ENCODE results near the gene TP53.

Gene TP53

DNA sequence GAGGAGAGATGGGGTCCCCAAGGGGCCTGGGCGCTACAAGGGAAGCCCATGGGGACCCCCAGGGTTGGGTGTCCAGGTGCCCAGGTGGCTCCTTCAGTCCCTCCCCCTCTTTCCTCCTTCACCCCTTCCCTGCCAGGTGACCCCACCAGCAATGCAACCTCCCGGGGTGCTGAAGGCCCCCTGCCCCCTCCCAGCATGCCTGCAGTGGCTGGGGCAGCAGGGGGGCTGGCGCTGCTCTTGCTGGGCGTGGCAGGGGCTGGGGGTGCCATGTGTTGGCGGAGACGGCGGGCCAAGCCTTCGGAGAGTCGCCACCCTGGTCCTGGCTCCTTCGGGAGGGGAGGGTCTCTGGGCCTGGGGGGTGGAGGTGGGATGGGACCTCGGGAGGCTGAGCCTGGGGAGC, 21.7 kb upstream of the TP53 start:
- Histone ChIP-seq H3K4me3 (ENCODE audit: low read depth in 1 of 2, low read length in 1 of 2) (no peak overlapping the region), H3K27ac (no peak overlapping the region), H3K9me3 (no peaks in the 10 kb centered on the region), H3K36me3 (no peaks in the 10 kb centered on the region), H3K27me3 (peaks cover 90% of the 10 kb centered on the region), H3K4me1 (ENCODE audit: control insufficient read depth in 1 of 2, insufficient read depth in 1 of 2, low read depth in 1 of 2, low read length in 1 of 2) (peaks cover 10 to 11% of the 10 kb centered on the region in 2 experiments)
- TF ChIP-seq, protein P1, sequence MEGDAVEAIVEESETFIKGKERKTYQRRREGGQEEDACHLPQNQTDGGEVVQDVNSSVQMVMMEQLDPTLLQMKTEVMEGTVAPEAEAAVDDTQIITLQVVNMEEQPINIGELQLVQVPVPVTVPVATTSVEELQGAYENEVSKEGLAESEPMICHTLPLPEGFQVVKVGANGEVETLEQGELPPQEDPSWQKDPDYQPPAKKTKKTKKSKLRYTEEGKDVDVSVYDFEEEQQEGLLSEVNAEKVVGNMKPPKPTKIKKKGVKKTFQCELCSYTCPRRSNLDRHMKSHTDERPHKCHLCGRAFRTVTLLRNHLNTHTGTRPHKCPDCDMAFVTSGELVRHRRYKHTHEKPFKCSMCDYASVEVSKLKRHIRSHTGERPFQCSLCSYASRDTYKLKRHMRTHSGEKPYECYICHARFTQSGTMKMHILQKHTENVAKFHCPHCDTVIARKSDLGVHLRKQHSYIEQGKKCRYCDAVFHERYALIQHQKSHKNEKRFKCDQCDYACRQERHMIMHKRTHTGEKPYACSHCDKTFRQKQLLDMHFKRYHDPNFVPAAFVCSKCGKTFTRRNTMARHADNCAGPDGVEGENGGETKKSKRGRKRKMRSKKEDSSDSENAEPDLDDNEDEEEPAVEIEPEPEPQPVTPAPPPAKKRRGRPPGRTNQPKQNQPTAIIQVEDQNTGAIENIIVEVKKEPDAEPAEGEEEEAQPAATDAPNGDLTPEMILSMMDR (IDR thresholded peaks at IDR 0.05): no peak

DNA sequence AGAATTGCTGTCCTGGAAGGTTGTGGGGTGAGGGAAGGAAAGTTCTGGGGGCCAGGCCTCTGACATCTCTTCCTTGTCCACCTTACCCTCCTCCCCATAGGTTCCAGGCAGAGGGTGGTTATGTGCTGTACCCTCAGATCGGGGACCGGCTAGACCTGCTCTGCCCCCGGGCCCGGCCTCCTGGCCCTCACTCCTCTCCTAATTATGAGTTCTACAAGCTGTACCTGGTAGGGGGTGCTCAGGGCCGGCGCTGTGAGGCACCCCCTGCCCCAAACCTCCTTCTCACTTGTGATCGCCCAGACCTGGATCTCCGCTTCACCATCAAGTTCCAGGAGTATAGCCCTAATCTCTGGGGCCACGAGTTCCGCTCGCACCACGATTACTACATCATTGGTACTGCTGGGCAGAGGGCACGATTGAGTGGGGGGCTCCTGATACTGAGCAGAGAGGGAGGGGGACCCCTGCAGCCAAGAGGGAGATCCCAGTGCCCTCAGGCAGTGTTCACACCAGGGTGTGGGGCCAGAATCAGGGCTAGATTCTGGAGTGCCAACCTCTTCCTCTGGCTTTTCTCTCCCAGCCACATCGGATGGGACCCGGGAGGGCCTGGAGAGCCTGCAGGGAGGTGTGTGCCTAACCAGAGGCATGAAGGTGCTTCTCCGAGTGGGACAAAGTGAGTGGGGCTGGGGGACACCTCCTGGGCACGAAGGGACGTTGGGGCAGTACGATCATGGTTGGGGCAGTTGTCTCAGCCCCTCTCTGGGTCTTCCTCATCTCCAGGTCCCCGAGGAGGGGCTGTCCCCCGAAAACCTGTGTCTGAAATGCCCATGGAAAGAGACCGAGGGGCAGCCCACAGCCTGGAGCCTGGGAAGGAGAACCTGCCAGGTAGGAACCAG, 20.8 kb upstream of the TP53 start:
- peaks cover 90% of the 10 kb centered on the region for H3K27me3 ChIP-seq
- peaks cover 3% of the 10 kb centered on the region for H3K36me3 ChIP-seq
- no peaks in the 10 kb centered on the region for H3K9me3 ChIP-seq
- no peak overlapping the region for H3K4me3 ChIP-seq (ENCODE audit: low read depth in 1 of 2, low read length in 1 of 2)
- H3K4me1 ChIP-seq (ENCODE audit: control insufficient read depth in 1 of 2, insufficient read depth in 1 of 2, low read depth in 1 of 2, low read length in 1 of 2): peaks cover 10 to 11% of the 10 kb centered on the region in 2 experiments
- TF ChIP-seq, protein P1 (IDR thresholded peaks at IDR 0.05): no peak
- no peak overlapping the region for H3K27ac ChIP-seq

DNA sequence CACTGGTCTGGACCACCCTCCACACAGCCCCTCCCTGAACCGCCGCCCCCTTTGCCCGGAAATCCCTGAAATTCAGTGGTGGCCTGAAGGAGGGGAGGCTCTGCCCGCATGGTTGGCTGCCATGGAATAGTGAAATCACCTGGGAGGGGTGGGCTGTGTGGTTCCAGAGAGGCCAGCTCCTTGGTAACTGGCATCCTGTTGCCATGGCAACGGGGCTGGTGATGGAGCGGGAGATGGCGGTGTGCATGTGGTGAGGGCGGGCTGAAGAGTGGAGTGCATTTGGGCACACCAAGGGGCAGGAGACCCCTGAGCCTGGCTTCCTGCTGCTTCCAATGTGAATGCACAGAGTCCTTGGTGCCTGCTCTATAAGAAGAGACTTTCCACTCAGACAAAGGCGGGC, 20.2 kb upstream of the TP53 start:
- Histone ChIP-seq H3K4me1 (ENCODE audit: control insufficient read depth in 1 of 2, insufficient read depth in 1 of 2, low read depth in 1 of 2, low read length in 1 of 2) (peaks cover 10 to 11% of the 10 kb centered on the region in 2 experiments), H3K27ac (no peak overlapping the region), H3K4me3 (ENCODE audit: low read depth in 1 of 2, low read length in 1 of 2) (no peak overlapping the region), H3K9me3 (no peaks in the 10 kb centered on the region), H3K27me3 (peaks cover 86% of the 10 kb centered on the region), H3K36me3 (peaks cover 10% of the 10 kb centered on the region)
- TF ChIP-seq, protein P1 (IDR thresholded peaks at IDR 0.05): no peak

DNA sequence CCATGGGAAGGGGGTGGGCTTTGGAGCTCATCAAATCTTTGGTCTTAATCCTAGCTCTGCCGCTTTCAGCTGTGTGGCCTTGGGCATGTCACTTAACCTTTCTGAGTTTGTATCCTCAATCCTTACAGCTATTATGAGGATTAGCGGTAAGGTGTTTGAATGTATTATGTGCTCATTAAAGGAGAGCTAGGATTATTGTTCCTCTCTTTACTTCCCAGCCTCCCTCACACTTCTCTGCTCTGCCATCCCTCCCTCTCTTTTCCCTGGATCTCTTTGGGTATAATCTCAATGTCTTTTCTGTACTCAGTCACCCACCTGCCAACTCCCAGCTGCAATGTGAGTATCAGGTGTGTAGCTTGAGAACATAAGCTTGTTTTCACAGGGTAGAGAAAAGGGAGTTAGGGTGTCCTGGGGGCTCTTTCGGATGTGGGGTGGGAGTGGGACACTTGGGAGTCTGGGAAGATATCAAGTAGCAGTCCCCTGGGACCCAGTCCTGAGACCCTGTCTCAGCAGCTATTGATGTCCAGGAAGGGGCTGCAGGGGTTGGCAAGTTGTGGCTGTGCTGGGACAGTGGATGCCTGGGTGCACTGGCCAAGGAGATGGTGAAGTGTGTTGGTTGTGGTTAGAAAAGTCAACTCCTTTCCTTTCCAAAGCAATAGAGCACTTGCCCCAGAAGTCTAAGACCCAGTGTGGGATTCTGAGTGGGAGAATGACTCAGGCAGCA, 19.5 kb upstream of the TP53 start:
- H3K4me3 ChIP-seq (ENCODE audit: low read depth in 1 of 2, low read length in 1 of 2): no peak overlapping the region
- no peak overlapping the region for H3K27ac ChIP-seq
- H3K27me3 ChIP-seq: peaks cover 80% of the 10 kb centered on the region
- H3K9me3 ChIP-seq: no peaks in the 10 kb centered on the region
- TF ChIP-seq, protein P1 (IDR thresholded peaks at IDR 0.05): no peak
- peaks cover 10 to 11% of the 10 kb centered on the region in 2 experiments for H3K4me1 ChIP-seq (ENCODE audit: control insufficient read depth in 1 of 2, insufficient read depth in 1 of 2, low read depth in 1 of 2, low read length in 1 of 2)
- peaks cover 16% of the 10 kb centered on the region for H3K36me3 ChIP-seq

DNA sequence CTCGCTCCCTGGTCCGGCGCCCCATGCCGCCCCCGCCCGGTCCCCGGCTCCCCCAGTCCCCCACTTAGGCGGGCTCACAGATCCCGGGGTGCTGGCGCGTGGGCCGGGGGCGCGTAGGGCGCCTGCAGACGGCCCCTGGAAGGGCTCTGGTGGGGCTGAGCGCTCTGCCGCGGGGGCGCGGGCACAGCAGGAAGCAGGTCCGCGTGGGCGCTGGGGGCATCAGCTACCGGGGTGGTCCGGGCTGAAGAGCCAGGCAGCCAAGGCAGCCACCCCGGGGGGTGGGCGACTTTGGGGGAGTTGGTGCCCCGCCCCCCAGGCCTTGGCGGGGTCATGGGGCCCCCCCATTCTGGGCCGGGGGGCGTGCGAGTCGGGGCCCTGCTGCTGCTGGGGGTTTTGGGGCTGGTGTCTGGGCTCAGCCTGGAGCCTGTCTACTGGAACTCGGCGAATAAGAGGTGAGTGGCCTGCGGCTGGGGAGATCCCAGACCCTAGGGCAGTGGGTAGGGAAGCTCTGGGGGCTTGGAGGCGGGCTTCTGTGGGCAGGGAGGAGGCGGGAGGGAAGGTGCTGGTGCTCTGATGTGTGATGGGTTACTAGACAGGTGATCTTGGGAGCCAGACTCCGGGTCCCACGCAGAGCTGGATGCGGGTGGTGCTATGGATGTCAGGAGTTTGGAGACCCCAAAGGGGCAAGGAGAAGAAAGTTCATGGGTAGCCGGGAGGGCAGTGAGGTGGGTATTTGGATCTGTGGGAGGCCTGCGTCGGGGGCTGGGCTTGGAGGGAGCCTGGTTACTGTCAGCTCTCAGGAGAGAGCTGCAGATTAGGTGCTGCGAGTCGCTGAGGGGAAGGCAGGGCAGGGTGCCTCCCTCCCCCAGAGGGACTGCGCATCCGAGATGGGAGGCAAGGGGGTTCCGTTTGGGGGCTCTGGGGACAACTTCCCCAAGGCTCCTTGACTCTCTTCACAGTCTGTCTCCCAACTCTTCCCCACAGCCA, 18.3 kb upstream of the TP53 start:
- TF ChIP-seq, protein P1 (IDR thresholded peaks at IDR 0.05): no peak
- Histone ChIP-seq H3K4me3 (ENCODE audit: low read depth in 1 of 2, low read length in 1 of 2) (no peak overlapping the region), H3K9me3 (no peaks in the 10 kb centered on the region), H3K27ac (no peak overlapping the region), H3K36me3 (peaks cover 26% of the 10 kb centered on the region), H3K4me1 (ENCODE audit: control insufficient read depth in 1 of 2, insufficient read depth in 1 of 2, low read depth in 1 of 2, low read length in 1 of 2) (peaks cover 5 to 6% of the 10 kb centered on the region in 2 experiments), H3K27me3 (peaks cover 67% of the 10 kb centered on the region)
